Glomerular endothelial cell (primary cell): ENCODE data around the gene C5orf47. TPM values are rescaled to one million over a fixed set of nuclear protein-coding genes. Genes with fewer than 3 reads are reported as not detected.

ENCODE experiments used
- DNase-seq: peaks from one replicate; pipeline ENCODE4 v3.0.0-alpha.2; 2011; ENCODE audit warnings: low read depth, low spot score; ENCODE audit errors: extremely low read depth
- total RNA-seq: library from RNA; depleted of rRNA; stranded (reverse); fragments of >200 nt; gene quantifications from 2 replicates; pipeline ENCODE4 v1.2.3, GENCODE V29; 2015

Gene C5orf47
- not detected in 2 replicates for total RNA-seq

GRCh38 chr5:173988554-173989431 is at the start of gene C5orf47:
Gene C5orf47 (plus strand): TSS chr5:173989170. CDS start chr5:173989264, 94 bp downstream.
- DNase-seq, result no peak

- DNase-seq, result no peak
These were observed 48.7 kb upstream of the C5orf47 start for GRCh38 chr5:173940269-173940668.

- DNase-seq, result no peak
These were observed 47.9 kb upstream of the C5orf47 start for GRCh38 chr5:173941102-173941501.

GRCh38 chr5:173941758-173942401 is 47.1 kb upstream of the C5orf47 start:
- no peak for DNase-seq

GRCh38 chr5:173944511-173944910 is 44.5 kb upstream of the C5orf47 start:
- no peak for DNase-seq

GRCh38 chr5:173945160-173945559 is 43.8 kb upstream of the C5orf47 start:
- DNase-seq, result no peak

- DNase-seq, result no peak
These were observed 42.6 kb upstream of the C5orf47 start for GRCh38 chr5:173946323-173946722.

- no peak for DNase-seq
These were observed 38.1 kb upstream of the C5orf47 start for GRCh38 chr5:173950829-173951228.

GRCh38 chr5:173953528-173954090 is 35.4 kb upstream of the C5orf47 start:
- no peak for DNase-seq

- no peak for DNase-seq
These were observed 34.1 kb upstream of the C5orf47 start for GRCh38 chr5:173954671-173955521.

- DNase-seq, result no peak
These were observed 28.0 kb upstream of the C5orf47 start for GRCh38 chr5:173960986-173961385.

GRCh38 chr5:173961418-173961817 is 27.6 kb upstream of the C5orf47 start:
- no peak for DNase-seq

GRCh38 chr5:173962436-173962972 is 26.5 kb upstream of the C5orf47 start:
- no peak for DNase-seq

- DNase-seq, result no peak
These were observed 25.7 kb upstream of the C5orf47 start for GRCh38 chr5:173963182-173963838.

- no peak for DNase-seq
These were observed 25.0 kb upstream of the C5orf47 start for GRCh38 chr5:173963867-173964441.

- DNase-seq, result no peak
These were observed 24.5 kb upstream of the C5orf47 start for GRCh38 chr5:173964506-173964905.

- DNase-seq, result no peak
These were observed 21.7 kb upstream of the C5orf47 start for GRCh38 chr5:173967241-173967640.

GRCh38 chr5:173968154-173968797 is 20.7 kb upstream of the C5orf47 start:
- no peak for DNase-seq
